KOPT-K1 (cell line): Measurements from ENCODE around the gene SCN2A.
"Not testable (repeated sequence)": the region's sequence is repeated elsewhere in the genome, so short reads cannot be mapped to it uniquely, and the experiment has no call there.

Source experiments
- H3K27ac ChIP-seq: fragments of 200-600 bp; sonication (generic); 2 replicates; pipeline ENCODE4 v1.5.1; 2016; ENCODE audit warnings: antibody characterized with exemption, mild to moderate bottlenecking, low read depth, low read length; ENCODE audit not compliant: poor library complexity, severe bottlenecking
- H3K36me3 ChIP-seq: fragments of 200-600 bp; sonication (generic); 2 replicates; pipeline ENCODE4 v1.5.1; 2017; ENCODE audit warnings: antibody characterized with exemption, mild to moderate bottlenecking, low read length, moderate library complexity; ENCODE audit not compliant: insufficient read depth
- H3K9me3 ChIP-seq: fragments of 200-600 bp; sonication (generic); 2 replicates; pipeline ENCODE4 v1.5.1; 2017; ENCODE audit warnings: antibody characterized with exemption, low read length, mild to moderate bottlenecking; ENCODE audit not compliant: insufficient read depth, poor library complexity, severe bottlenecking

The SCN2A gene

DNA sequence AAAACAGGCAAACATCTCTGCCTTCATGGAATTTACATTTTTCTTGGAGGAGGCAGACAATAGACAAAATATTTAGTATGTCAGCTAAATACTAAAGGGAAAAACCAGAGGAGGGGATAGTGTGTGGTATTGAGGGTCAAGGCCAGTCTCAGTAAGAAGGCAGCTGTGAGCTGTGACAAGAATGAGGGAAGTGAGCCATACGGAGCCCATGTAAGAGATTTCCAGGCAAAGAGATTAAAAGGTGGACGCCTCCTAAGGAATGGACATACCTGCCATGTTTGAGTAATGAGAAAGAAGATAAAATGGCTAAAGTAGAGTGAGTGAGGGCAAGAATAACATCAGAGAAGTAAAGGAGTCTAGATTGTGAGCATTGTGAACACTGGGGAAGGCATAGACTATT lies 2.2 kb upstream of the SCN2A start:
- Histone ChIP-seq H3K9me3 (no peaks in the 10 kb centered on the region), H3K27ac (no peak overlapping the region), H3K36me3 (no peaks in the 10 kb centered on the region)

DNA sequence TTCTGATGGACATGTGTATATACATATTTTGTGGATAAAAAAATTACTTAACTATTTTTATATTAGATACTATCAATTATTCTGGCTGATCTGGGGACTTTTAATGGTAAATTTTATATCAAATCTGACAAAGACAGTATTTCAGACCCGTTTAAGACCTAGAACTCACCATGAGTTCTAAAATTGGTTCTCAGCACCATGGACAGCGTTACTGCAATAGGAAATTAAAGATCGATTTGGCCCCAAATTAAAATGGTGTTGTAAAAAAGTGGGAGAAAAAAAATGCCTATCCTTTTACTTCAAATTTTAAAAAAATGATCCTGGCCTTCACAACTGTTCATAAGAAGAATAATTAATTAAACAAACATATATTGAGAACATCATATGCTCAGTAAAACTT lies 919 bp upstream of the SCN2A start:
- H3K27ac ChIP-seq, result no peak overlapping the region
- no peaks in the 10 kb centered on the region for H3K36me3 ChIP-seq
- no peaks in the 10 kb centered on the region for H3K9me3 ChIP-seq

DNA sequence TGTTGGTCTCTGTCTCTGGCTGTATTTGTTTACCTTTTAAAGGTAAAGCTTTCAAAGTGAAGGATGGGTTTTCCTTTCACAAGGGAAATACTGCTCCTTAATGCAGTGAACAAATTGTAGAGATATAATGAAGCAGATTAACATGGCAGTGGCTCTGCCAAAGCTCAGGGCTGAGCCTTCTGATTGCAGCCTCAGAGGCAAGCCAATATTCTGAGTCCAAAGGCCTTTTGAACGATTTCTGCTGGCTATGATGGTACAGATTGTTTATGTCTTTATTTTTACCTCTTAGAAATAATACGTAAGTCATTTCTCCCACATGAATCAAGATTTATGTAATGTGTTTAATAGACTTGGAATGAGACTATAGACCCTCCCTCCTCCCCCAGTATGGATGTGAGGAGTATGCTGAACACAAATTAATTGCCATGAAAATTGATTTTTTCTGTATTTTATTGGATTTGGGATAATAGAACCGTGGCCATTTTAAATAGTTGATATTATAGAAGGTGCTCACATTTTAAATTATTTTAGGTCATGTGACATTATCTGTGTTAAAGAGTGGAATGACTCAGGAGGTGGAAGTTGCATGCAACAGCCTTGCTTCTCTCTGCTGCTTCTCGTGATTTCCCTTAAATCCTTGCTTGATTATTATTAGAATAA lies 772 bp downstream of the SCN2A start:
- Histone ChIP-seq H3K9me3 (no peaks in the 10 kb centered on the region), H3K27ac (no peak overlapping the region), H3K36me3 (no peaks in the 10 kb centered on the region)

GRCh38 chr2:165240916-165241315 lies 1.7 kb downstream of the SCN2A start:
- Histone ChIP-seq H3K36me3 (no peaks in the 10 kb centered on the region), H3K9me3 (no peaks in the 10 kb centered on the region), H3K27ac (no peak overlapping the region)

DNA sequence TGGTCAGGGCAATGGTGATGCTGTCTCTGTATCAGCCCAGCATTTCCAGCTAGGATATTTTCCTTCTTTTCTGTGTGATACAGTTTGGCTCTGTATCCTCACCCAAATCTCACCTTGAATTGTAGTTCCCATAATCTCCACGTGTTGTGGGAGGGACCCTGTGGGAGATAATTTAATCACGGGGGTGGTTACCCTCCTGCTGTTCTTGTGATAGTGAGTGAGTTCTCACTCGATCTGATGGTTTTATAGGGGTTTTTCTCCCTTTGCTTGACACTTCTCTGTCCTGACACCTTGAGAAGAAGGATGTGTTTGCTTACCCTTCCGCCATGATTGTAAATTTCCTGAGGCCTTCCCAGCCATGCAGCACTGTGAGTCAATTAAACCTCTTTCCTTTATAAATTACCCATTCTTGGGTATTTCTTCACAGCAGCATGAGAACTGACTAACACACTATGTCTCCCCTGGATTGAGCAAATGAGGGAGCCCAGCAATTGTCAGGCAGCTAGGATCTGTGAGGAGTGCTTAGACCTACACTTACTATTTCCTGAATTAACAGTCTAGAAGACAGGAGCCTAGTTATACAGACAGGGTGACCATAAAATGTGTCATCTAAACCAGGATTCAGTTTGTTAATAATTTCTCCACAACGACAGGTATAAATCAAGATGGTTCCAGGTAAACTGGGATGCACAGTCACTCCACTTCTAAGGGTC lies 6.0 kb downstream of the SCN2A start:
- no peaks in the 10 kb centered on the region for H3K9me3 ChIP-seq
- no peaks in the 10 kb centered on the region for H3K36me3 ChIP-seq
- H3K27ac ChIP-seq, result no peak overlapping the region

GRCh38 chr2:165248238-165248637 lies 9.0 kb downstream of the SCN2A start:
- Histone ChIP-seq H3K9me3 (no peaks in the 10 kb centered on the region), H3K27ac (no peak overlapping the region), H3K36me3 (no peaks in the 10 kb centered on the region)

GRCh38 chr2:165251366-165251765 lies 12.2 kb downstream of the SCN2A start:
- no peak overlapping the region for H3K27ac ChIP-seq
- no peaks in the 10 kb centered on the region for H3K9me3 ChIP-seq
- H3K36me3 ChIP-seq, result no peaks in the 10 kb centered on the region

DNA sequence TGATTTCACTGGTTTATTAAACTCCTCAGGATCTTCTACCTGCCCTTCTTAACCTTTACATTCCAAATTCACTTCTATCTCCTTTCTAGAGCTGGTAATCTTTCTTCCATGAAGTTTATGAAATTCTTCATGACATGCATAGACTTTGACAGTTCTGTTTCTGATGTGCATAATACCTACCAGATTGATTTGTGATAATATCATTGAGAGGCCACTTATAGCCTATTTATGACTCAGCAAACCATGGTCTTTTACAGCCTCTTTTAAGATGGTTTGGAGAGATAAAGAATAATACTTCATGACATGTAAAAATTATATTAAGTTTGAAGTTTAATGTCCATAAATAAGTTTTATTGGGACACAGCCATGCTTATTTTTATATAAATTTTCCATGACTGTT lies 14.0 kb downstream of the SCN2A start:
- no peaks in the 10 kb centered on the region for H3K9me3 ChIP-seq
- no peaks in the 10 kb centered on the region for H3K36me3 ChIP-seq
- H3K27ac ChIP-seq, result no peak overlapping the region

GRCh38 chr2:165256618-165257017 lies 17.4 kb downstream of the SCN2A start:
- Histone ChIP-seq H3K27ac (no peak overlapping the region), H3K36me3 (no peaks in the 10 kb centered on the region), H3K9me3 (no peaks in the 10 kb centered on the region)

- not testable (repeated sequence) for H3K36me3 ChIP-seq, H3K9me3 ChIP-seq, H3K27ac ChIP-seq
Observed at GRCh38 chr2:165260347-165260746, 21.1 kb downstream of the SCN2A start.

DNA sequence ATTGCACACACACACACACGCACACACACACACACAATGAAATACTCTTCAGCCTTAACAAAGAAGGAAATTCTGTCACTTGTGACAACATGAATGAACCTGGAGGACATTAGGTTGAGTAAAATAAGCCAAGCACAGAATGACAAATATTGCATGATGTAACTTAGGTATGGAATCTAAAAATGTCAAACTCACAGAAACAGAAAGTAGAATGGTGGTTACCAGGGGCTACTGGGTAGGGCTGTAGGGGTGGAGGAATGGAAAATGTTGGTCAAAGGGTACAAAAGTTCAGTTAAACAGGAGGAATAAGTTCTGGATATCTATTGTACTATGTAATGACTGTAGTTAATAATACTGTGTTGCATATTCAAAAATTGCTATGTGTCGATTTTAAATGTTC lies 29.5 kb downstream of the SCN2A start:
- no peak overlapping the region for H3K27ac ChIP-seq
- H3K9me3 ChIP-seq, result no peaks in the 10 kb centered on the region
- no peaks in the 10 kb centered on the region for H3K36me3 ChIP-seq

DNA sequence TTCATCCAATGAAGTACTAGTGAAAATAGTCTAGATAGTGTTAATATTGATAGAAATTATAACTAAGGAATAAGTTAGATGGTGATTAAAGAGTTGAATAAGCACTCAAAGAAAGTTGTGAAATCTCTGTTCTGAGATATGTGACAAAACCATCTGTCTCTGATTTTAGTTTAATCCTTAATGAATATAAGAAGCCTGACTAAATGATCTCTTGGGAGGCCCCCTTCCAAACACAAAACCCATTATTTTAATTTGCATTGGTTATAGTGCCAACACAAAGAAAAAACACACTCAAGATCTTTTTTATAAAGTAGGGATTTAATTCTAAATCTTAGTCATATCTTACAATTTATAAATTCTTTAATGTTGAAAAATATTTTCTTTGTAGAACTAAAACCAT lies 34.0 kb downstream of the SCN2A start:
- Histone ChIP-seq H3K36me3 (no peaks in the 10 kb centered on the region), H3K9me3 (no peaks in the 10 kb centered on the region), H3K27ac (no peak overlapping the region)

GRCh38 chr2:165274698-165275097 lies 35.5 kb downstream of the SCN2A start:
- H3K36me3 ChIP-seq, result no peaks in the 10 kb centered on the region
- H3K27ac ChIP-seq, result no peak overlapping the region
- H3K9me3 ChIP-seq, result no peaks in the 10 kb centered on the region

- no peaks in the 10 kb centered on the region for H3K36me3 ChIP-seq
- H3K27ac ChIP-seq, result no peak overlapping the region
- H3K9me3 ChIP-seq, result no peaks in the 10 kb centered on the region
Observed at GRCh38 chr2:165275932-165276331, 36.7 kb downstream of the SCN2A start.

GRCh38 chr2:165277295-165277694 lies 38.1 kb downstream of the SCN2A start:
- Histone ChIP-seq H3K36me3 (no peaks in the 10 kb centered on the region), H3K9me3 (no peaks in the 10 kb centered on the region), H3K27ac (no peak overlapping the region)
